Neural cell (in vitro differentiated cells): ENCODE results near the gene SND1. TPM values are rescaled to one million over a fixed set of nuclear protein-coding genes. Genes with fewer than 3 reads are reported as not detected.
A peak's percentile ranks its signal among the peaks of the same experiment; 100 is the strongest.

Experiments used
- H2AFZ ChIP-seq: fragments of 200-600, 300-800 bp; sonication (generic), shearing (Covaris generic); 2 replicates; pipeline ENCODE4 v1.6.0; 2014; ENCODE audit warnings: low read depth, mild to moderate bottlenecking, antibody characterized with exemption, low read length, moderate library complexity
- H3F3A ChIP-seq: fragments of 200-600 bp; shearing (Covaris generic); 2 replicates; pipeline ENCODE4 v1.6.1; 2016; ENCODE audit warnings: mild to moderate bottlenecking, moderate library complexity, mixed read lengths, antibody characterized with exemption, low read length; ENCODE audit not compliant: insufficient read depth, poor library complexity, severe bottlenecking
- H3K27ac ChIP-seq: fragments of 200-600, 300-800 bp; sonication (generic), shearing (Covaris generic); 2 replicates; pipeline ENCODE4 v1.5.1; 2014; ENCODE audit warnings: mild to moderate bottlenecking, low read length, moderate library complexity
- H3K27me3 ChIP-seq: fragments of 300-800, 200-600 bp; sonication (generic), shearing (Covaris generic); 2 replicates; pipeline ENCODE4 v1.6.0; 2014; ENCODE audit warnings: mild to moderate bottlenecking, low read depth, low read length, moderate library complexity; ENCODE audit not compliant: insufficient read depth
- H3K36me3 ChIP-seq: fragments of 300-800, 200-600 bp; sonication (generic), shearing (Covaris generic); 2 replicates; pipeline ENCODE4 v1.5.1; 2014; ENCODE audit warnings: mild to moderate bottlenecking, antibody characterized with exemption, low read length, moderate library complexity; ENCODE audit not compliant: insufficient read depth
- H3K4me2 ChIP-seq: fragments of 300-800, 200-600 bp; sonication (generic), shearing (Covaris generic); 2 replicates; pipeline ENCODE4 v1.6.0; 2014; ENCODE audit warnings: mild to moderate bottlenecking, low read length
- H3K4me3 ChIP-seq: fragments of 300-800, 200-600 bp; sonication (generic), shearing (Covaris generic); 2 replicates; pipeline ENCODE4 v1.5.1; 2014; ENCODE audit warnings: mild to moderate bottlenecking, low read length, moderate library complexity
- H3K79me2 ChIP-seq: fragments of 200-600 bp; shearing (Covaris generic); replicated peaks from 2 replicates; pipeline ENCODE4 v1.6.0; 2014; ENCODE audit warnings: mild to moderate bottlenecking, low read length, moderate library complexity; ENCODE audit not compliant: insufficient read depth
- H3K9ac ChIP-seq: fragments of 300-800, 200-600 bp; sonication (generic), shearing (Covaris generic); 2 replicates; pipeline ENCODE4 v1.6.1; 2016; ENCODE audit warnings: mild to moderate bottlenecking, low read length, mixed read lengths
- H3K9me2 ChIP-seq: fragments of 200-600 bp; shearing (Covaris generic); 2 replicates; pipeline ENCODE4 v1.6.1; 2016; ENCODE audit warnings: mild to moderate bottlenecking, low read length, mixed read lengths; ENCODE audit not compliant: insufficient read depth
- H3K9me3 ChIP-seq: fragments of 200-600, 300-800 bp; sonication (generic), shearing (Covaris generic); 2 replicates; pipeline ENCODE4 v1.6.1; 2016; ENCODE audit warnings: mild to moderate bottlenecking, mixed run types, low read length, moderate library complexity, mixed read lengths
- H4K20me1 ChIP-seq: fragments of 200-600 bp; shearing (Covaris generic); 2 replicates; pipeline ENCODE4 v1.6.1; 2016; ENCODE audit warnings: mild to moderate bottlenecking, mixed run types; ENCODE audit not compliant: insufficient read depth
- CTCF ChIP-seq: fragments of 450-650 bp; IDR thresholded peaks from 2 replicates; pipeline ENCODE4 v1.5.1; 2014; ENCODE audit warnings: antibody characterized with exemption, mild to moderate bottlenecking, moderate library complexity; ENCODE audit not compliant: poor library complexity, severe bottlenecking
- EP300 ChIP-seq: fragments of 450-650 bp; conservative IDR thresholded peaks from 2 replicates; pipeline ENCODE4 v1.6.1; 2014; ENCODE audit warnings: antibody characterized with exemption, mild to moderate bottlenecking, moderate library complexity; ENCODE audit not compliant: poor library complexity, severe bottlenecking
- EZH2 ChIP-seq: fragments of 200-600, 300-800 bp; shearing (Covaris generic), sonication (generic); IDR thresholded peaks from 2 replicates; pipeline ENCODE4 v1.6.1; 2014; ENCODE audit warnings: antibody characterized with exemption, low read length, borderline replicate concordance, mild to moderate bottlenecking; ENCODE audit not compliant: insufficient read depth, poor library complexity, severe bottlenecking
- MXI1 ChIP-seq: fragments of 450-650 bp; conservative IDR thresholded peaks from 2 replicates; pipeline ENCODE4 v1.6.1; 2014; ENCODE audit warnings: antibody characterized with exemption, mild to moderate bottlenecking; ENCODE audit not compliant: poor library complexity, severe bottlenecking
- POLR2AphosphoS5 ChIP-seq: IDR thresholded peaks from 2 replicates; pipeline ENCODE4 v1.6.1; 2012
- RAD21 ChIP-seq: fragments of 450-650 bp; conservative IDR thresholded peaks from 2 replicates; pipeline ENCODE4 v1.6.1; 2014; ENCODE audit warnings: antibody characterized with exemption, mild to moderate bottlenecking, moderate library complexity
- REST ChIP-seq: IDR thresholded peaks from 2 replicates; pipeline ENCODE4 v1.6.1; 2012; ENCODE audit warnings: borderline replicate concordance
- SMC3 ChIP-seq: fragments of 450-650 bp; conservative IDR thresholded peaks from 2 replicates; pipeline ENCODE4 v1.6.1; 2014; ENCODE audit warnings: antibody characterized with exemption, mild to moderate bottlenecking, moderate library complexity; ENCODE audit not compliant: poor library complexity
- TAF1 ChIP-seq: IDR thresholded peaks from 2 replicates; pipeline ENCODE4 v1.6.1; 2012; ENCODE audit warnings: low read depth
- polyA plus RNA-seq: library from polyadenylated mRNA; depleted of rRNA; stranded (reverse); fragments of >200 nt; gene quantifications from 2 replicates; pipeline ENCODE4 v1.2.3, GENCODE V29; 2014

The SND1 gene
- polyA plus RNA-seq, 1 donor from 2014 or later, result 37.4 TPM

GRCh38 chr7:127680983-127681382 is 29.0 kb downstream of the SND1 start:
- H3K4me2 ChIP-seq, result no peak overlapping the region
- no peaks in the 10 kb centered on the region for H3K36me3 ChIP-seq
- TF ChIP-seq SMC3 (no peak), REST (no peak), MXI1 (no peak), EP300 (no peak), EZH2 (no peak), RAD21 (no peak), POLR2AphosphoS5 (no peak), CTCF (no peak), TAF1 (no peak)
- no peak overlapping the region for H2AFZ ChIP-seq
- H4K20me1 ChIP-seq, result no peaks in the 10 kb centered on the region
- H3K9me3 ChIP-seq, result no peaks in the 10 kb centered on the region
- no peaks in the 10 kb centered on the region for H3K27me3 ChIP-seq
- H3K4me3 ChIP-seq, result no peak overlapping the region
- no peaks in the 10 kb centered on the region for H3F3A ChIP-seq
- H3K27ac ChIP-seq, result no peak overlapping the region
- H3K9me2 ChIP-seq, result no peaks in the 10 kb centered on the region
- no peak overlapping the region for H3K9ac ChIP-seq
- no peaks in the 10 kb centered on the region for H3K79me2 ChIP-seq

GRCh38 chr7:127682140-127682539 is 30.1 kb downstream of the SND1 start:
- Histone ChIP-seq H3K9me3 (no peaks in the 10 kb centered on the region), H3K36me3 (no peaks in the 10 kb centered on the region), H3K79me2 (no peaks in the 10 kb centered on the region), H3K27me3 (no peaks in the 10 kb centered on the region), H3K4me2 (no peak overlapping the region), H4K20me1 (no peaks in the 10 kb centered on the region), H3F3A (no peaks in the 10 kb centered on the region), H3K9ac (no peak overlapping the region), H3K9me2 (no peaks in the 10 kb centered on the region), H2AFZ (no peak overlapping the region), H3K27ac (no peak overlapping the region), H3K4me3 (no peak overlapping the region)
- TF ChIP-seq MXI1 (no peak), REST (no peak), EP300 (peak; percentile 30)
